Stimulated activated CD8-positive, alpha-beta memory T cell treated with anti-CD3 and anti-CD28 coated beads, Interleukin-7, amount 100 ng/mL, for 48 hours (primary cell): Measurements from ENCODE around the gene ATP2A3.

Experiments used
- DNase-seq, 2 donors: peaks; one replicate each; pipeline ENCODE4 v3.0.0-alpha.2; 2020; ENCODE audit warnings: low read depth in 1 of 2; ENCODE audit errors: extremely low read depth in 1 of 2

ATP2A3 gene

DNA sequence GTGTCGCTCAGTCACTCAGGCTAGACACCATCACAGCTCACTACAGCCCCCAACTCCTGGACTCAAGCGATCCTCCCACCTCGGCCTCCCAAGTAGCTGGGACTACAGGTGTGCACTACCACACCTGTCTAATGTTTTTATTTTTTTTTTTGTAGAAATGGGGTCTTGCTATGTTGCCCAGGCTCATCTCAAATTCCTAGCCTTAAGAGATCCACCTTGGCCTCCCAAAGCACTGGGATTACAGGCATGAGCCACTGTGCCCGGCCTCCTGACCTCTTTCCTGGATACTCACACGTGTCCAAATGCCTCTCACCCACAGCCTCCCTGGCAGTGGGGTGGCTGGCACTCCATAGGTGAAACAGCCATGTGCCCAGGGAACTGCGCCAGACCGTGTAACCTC, 88.9 kb downstream of the ATP2A3 start:
- DNase-seq = no peak
